Renal cortex interstitium (tissue), 11 donors: ENCODE measurements around the gene CCDC15. TPM values are rescaled to one million over a fixed set of nuclear protein-coding genes. Genes with fewer than 3 reads are reported as not detected.
"Not testable (repeated sequence)": the region's sequence is repeated elsewhere in the genome, so short reads cannot be mapped to it uniquely, and the experiment has no call there.

ENCODE experiments used
- DNase-seq, 11 donors: peaks; one replicate each; pipeline ENCODE4 v3.0.0-alpha.2; 2013; ENCODE audit warnings: low read depth in 9 of 11, low spot score in 4 of 11; ENCODE audit errors: extremely low read depth in 1 of 11
- polyA plus RNA-seq, 3 donors: library from polyadenylated mRNA; unstranded; fragments of 120-200 nt; gene quantifications; one replicate each; pipeline ENCODE4 v1.2.1, GENCODE V29; 2013; ENCODE audit not compliant: insufficient read length in 3 of 3

Gene CCDC15
- polyA plus RNA-seq, 3 donors: 3.6 to 4.1 (median 4.0) TPM

GRCh38 chr11:124977006-124977405 is 23.0 kb downstream of the CCDC15 start:
- no peak for DNase-seq

- DNase-seq: no peak
These were observed 24.3 kb downstream of the CCDC15 start for GRCh38 chr11:124978316-124978715.

GRCh38 chr11:124982043-124982442 is 28.0 kb downstream of the CCDC15 start:
- DNase-seq: no peak

GRCh38 chr11:124983674-124984511 is 29.9 kb downstream of the CCDC15 start:
- DNase-seq: no peak

GRCh38 chr11:124984512-124984854 is 30.5 kb downstream of the CCDC15 start:
- no peak for DNase-seq

GRCh38 chr11:124987096-124987495 is 33.1 kb downstream of the CCDC15 start:
- DNase-seq: no peak

- no peak for DNase-seq
These were observed 34.1 kb downstream of the CCDC15 start for GRCh38 chr11:124988063-124988462.

- DNase-seq: no peak
These were observed 47.2 kb downstream of the CCDC15 start for GRCh38 chr11:125001079-125001778.

- DNase-seq: no peak
These were observed 47.8 kb downstream of the CCDC15 start for GRCh38 chr11:125001849-125002248.

- DNase-seq: no peak
These were observed 51.5 kb downstream of the CCDC15 start for GRCh38 chr11:125005491-125005890.

- no peak for DNase-seq
These were observed 62.4 kb downstream of the CCDC15 start for GRCh38 chr11:125016413-125016812.

- no peak for DNase-seq
These were observed 66.3 kb downstream of the CCDC15 start for GRCh38 chr11:125020342-125020741.

GRCh38 chr11:125022551-125022950 is 68.5 kb downstream of the CCDC15 start:
- DNase-seq: no peak

- no peak for DNase-seq
These were observed 72.0 kb downstream of the CCDC15 start for GRCh38 chr11:125025968-125026367.

GRCh38 chr11:125029431-125029830 is 75.4 kb downstream of the CCDC15 start:
- DNase-seq: not testable (repeated sequence)

- no peak for DNase-seq
These were observed 82.9 kb downstream of the CCDC15 start for GRCh38 chr11:125036933-125037332.

GRCh38 chr11:125049164-125049792 is 95.3 kb downstream of the CCDC15 start:
- DNase-seq: no peak

- no peak for DNase-seq
These were observed 98.0 kb downstream of the CCDC15 start for GRCh38 chr11:125052047-125052446.

- no peak for DNase-seq
These were observed 99.2 kb downstream of the CCDC15 start for GRCh38 chr11:125053167-125053566.

GRCh38 chr11:125055107-125055715 is 101.2 kb downstream of the CCDC15 start:
- no peak for DNase-seq
